Testis (tissue), 3 donors: ENCODE data around the gene ABCF2. TPM values are rescaled to one million over a fixed set of nuclear protein-coding genes. Genes with fewer than 3 reads are reported as not detected.
A peak's percentile ranks its signal among the peaks of the same experiment; 100 is the strongest.

Source experiments
- DNase-seq: peaks from one replicate; pipeline ENCODE4 v3.0.0-alpha.2; 2019
- H3K27ac ChIP-seq, 2 donors: fragments of 200-600 bp; sonication (generic); one replicate each; pipeline ENCODE4 v1.5.1; 2019
- H3K27me3 ChIP-seq: fragments of 200-600 bp; sonication (generic); one replicate; pipeline ENCODE4 v1.5.1; 2019
- H3K36me3 ChIP-seq: fragments of 200-600 bp; sonication (generic); one replicate; pipeline ENCODE4 v1.5.1; 2017; ENCODE audit warnings: low read depth; ENCODE audit errors: missing control alignments
- H3K4me1 ChIP-seq: fragments of 200-600 bp; sonication (generic); one replicate; pipeline ENCODE4 v1.5.1; 2019
- H3K4me3 ChIP-seq, 2 donors: fragments of 200-600 bp; sonication (generic); one replicate each; pipeline ENCODE4 v1.5.1; 2017 to 2019
- H3K9me3 ChIP-seq: fragments of 200-600 bp; sonication (generic); one replicate; pipeline ENCODE4 v1.5.1; 2017
- POLR2A ChIP-seq: fragments of 450-650 bp; IDR thresholded peaks from one replicate; pipeline ENCODE4 v1.6.1; 2017; ENCODE audit warnings: antibody characterized with exemption, mild to moderate bottlenecking, moderate library complexity
- WGBS, 2 donors: methylation state at CpG; one replicate each; pipeline ENCODE4 v1.1.5; 2018; 5-methylcytosine and 5-hydroxymethylcytosine counted together
- intact Hi-C: fragments of 100-400 bp; cut with DNase I; formaldehyde crosslinking; loops from one replicate; pipeline ENCODE4 v1.15.1; 2023; ENCODE audit warnings: low total_unique reads
- polyA plus RNA-seq: library from polyadenylated mRNA; stranded (reverse); fragments of 350-450 nt; fragmentation: Illumina TruSeq; extraction: RNeasy Lipid Tissue Mini Kit (QIAGEN cat#74804); gene quantifications from one replicate; pipeline ENCODE4 v1.2.3, GENCODE V29; 2014; ENCODE audit warnings: low read depth, low replicate concordance; ENCODE audit not compliant: insufficient read depth
- total RNA-seq, 2 donors: library from RNA; depleted of rRNA; stranded (reverse); fragments of >200 nt; gene quantifications; one replicate each; pipeline ENCODE4 v1.2.3, GENCODE V29; 2016
- TF ChIP-seq, protein P1 (sequence below), 3 experiments: fragments of 450-650 bp in 2 of 3; fragments of 200-600 bp in 1 of 3; sonication (generic) in 1 of 3; IDR thresholded peaks; one replicate each; pipeline ENCODE4 v1.5.1; 2016 to 2019; ENCODE audit warnings: antibody characterized with exemption in 3 of 3, mild to moderate bottlenecking in 2 of 3, moderate library complexity in 1 of 3

Gene ABCF2
- total and polyA plus RNA-seq, 3 donors from 2014 or later = 44.4 to 54.3 (median 49.4) TPM

DNA sequence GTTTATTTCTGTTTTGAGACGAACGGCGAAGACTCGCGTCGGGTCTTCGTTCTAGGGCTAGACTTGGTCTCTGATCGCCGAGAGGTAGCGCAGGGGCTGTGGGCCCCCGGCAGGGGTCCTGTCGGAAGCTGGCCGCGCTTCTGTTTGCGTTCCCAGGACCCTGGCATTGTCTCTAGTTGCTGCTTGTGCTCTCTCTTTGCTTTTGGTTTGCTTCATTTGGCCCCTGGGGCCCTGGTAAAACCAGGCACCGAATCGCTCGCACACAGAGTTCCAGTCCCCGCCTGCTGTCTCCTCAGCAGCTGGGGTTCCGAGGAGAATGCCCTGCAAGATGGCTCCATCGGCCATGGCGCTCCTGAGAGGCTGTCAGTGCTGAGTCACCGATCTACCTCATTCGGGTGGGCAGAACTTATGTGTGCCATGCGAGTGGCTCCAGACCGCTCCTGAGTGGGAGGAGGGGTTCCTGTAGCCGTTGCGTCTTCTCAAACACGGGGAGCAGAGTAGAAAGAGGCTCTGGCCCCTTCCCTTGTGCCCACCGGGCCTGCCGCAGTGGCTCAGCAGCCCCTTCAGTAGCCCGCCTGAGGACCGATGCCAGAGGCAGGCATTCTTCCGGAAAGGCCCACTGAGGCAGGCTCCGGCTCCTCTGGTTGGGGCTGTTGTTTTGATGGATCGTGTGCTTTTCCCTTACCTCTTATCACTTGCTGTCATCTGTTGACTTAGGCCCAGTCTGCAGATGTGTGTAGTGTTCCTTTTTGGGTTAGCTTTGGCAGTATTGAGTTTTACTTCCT, 6.1 kb upstream of the ABCF2 start:
- Histone ChIP-seq H3K27ac (peak overlapping the region; percentile 53 to 78), H3K9me3 (no peaks in the 10 kb centered on the region), H3K36me3 (no peaks in the 10 kb centered on the region), H3K4me1 (peaks cover 15% of the 10 kb centered on the region), H3K4me3 (peak overlapping the region; percentile 70 to 99), H3K27me3 (no peaks in the 10 kb centered on the region)
- TF ChIP-seq POLR2A = no peak
- TF ChIP-seq, protein P1, sequence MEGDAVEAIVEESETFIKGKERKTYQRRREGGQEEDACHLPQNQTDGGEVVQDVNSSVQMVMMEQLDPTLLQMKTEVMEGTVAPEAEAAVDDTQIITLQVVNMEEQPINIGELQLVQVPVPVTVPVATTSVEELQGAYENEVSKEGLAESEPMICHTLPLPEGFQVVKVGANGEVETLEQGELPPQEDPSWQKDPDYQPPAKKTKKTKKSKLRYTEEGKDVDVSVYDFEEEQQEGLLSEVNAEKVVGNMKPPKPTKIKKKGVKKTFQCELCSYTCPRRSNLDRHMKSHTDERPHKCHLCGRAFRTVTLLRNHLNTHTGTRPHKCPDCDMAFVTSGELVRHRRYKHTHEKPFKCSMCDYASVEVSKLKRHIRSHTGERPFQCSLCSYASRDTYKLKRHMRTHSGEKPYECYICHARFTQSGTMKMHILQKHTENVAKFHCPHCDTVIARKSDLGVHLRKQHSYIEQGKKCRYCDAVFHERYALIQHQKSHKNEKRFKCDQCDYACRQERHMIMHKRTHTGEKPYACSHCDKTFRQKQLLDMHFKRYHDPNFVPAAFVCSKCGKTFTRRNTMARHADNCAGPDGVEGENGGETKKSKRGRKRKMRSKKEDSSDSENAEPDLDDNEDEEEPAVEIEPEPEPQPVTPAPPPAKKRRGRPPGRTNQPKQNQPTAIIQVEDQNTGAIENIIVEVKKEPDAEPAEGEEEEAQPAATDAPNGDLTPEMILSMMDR (IDR thresholded peaks at IDR 0.05) = no peak
- WGBS, 2 donors = 8 to 14% methylated on average over 16 to 36 of the region's 36 CpGs
- peak; percentile 70 for DNase-seq
- intact Hi-C loops = no loop called here

DNA sequence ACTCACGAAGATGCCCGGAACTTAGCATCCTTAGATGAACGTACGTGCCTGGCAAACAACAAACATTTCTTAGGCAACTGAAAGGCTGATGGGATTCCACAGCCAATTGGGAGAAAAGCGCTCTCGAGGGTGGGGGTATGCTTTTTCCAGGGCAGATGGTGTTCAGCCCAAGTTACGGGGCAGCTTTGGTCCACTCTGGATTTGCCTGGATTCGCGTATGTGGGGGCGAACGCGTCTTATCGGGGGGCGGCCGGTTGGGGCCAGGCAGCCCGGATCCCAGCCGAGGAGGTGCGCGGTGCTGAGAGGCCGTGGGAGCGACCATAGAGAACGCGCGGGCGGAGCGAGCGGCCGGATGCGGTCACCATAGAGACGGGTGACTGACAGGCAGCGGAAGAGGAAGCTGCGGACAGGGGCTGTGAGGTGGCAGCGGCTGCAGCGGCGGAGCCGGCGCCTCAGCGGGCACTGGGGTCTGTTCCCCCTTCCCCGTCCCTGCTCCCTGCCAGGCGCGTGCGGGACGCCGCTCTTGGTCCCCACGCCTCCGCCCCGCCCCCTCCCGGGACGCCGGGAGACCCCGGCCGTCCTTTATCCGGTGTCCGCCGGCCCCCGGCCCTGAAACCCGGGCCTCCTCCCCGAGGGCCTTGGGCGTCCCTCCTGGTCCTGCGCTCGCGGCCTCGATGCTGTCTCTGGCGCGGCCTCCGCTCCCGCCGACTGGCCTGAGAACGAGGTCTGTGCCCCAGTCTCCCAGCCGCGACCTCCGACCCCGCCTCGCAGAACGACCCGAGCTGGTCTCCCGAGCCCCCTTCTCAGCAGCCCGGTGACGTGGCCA, 5.3 kb upstream of the ABCF2 start, which contains the start of gene CHPF2:
CHPF2 (plus strand) TSS at position 393 of the 826 bp plus-strand sequence. CDS start 1,529 bp downstream, outside the sequence.
- peaks cover 15% of the 10 kb centered on the region for H3K4me1 ChIP-seq
- DNase-seq = peak; percentile 97
- intact Hi-C loops = no loop called here
- no peaks in the 10 kb centered on the region for H3K27me3 ChIP-seq
- no peaks in the 10 kb centered on the region for H3K36me3 ChIP-seq
- peak within 1 kb of the TSS; percentile 53 to 78 for H3K27ac ChIP-seq
- peak within 1 kb of the TSS; percentile 70 to 99 for H3K4me3 ChIP-seq
- TF ChIP-seq POLR2A = no peak
- TF ChIP-seq, protein P1 (IDR thresholded peaks at IDR 0.05) = no peak
- 0 to 1% methylated on average over 30 to 66 of the region's 79 CpGs for WGBS, 2 donors
- no peaks in the 10 kb centered on the region for H3K9me3 ChIP-seq

DNA sequence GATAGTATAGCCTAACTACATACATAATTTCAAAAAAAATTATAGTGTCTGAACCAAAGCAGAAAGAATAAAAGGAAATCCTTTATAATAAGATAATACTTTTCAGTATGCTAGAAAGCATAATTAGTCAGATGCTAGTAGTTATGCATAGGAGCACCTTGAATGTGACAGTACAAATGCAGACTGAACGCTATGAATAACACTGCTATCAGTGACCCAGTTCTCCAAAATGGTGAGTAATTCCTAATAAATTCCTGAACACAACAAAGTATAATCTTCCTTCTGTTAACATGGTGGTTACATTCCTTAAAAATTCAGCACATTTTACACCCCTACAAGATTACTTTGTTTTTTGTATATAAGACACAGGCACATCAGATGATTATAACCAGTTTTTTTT, 4.1 kb upstream of the ABCF2 start:
- WGBS, 2 donors = 37 to 49% methylated on average over 1 of the region's 1 CpG
- H3K27me3 ChIP-seq = no peaks in the 10 kb centered on the region
- no peak for DNase-seq
- H3K36me3 ChIP-seq = no peaks in the 10 kb centered on the region
- H3K9me3 ChIP-seq = no peaks in the 10 kb centered on the region
- intact Hi-C loops = no loop called here
- no peak overlapping the region for H3K4me3 ChIP-seq
- H3K4me1 ChIP-seq = peaks cover 17% of the 10 kb centered on the region
- no peak overlapping the region for H3K27ac ChIP-seq
- TF ChIP-seq POLR2A = no peak
- TF ChIP-seq, protein P1 (IDR thresholded peaks at IDR 0.05) = no peak

DNA sequence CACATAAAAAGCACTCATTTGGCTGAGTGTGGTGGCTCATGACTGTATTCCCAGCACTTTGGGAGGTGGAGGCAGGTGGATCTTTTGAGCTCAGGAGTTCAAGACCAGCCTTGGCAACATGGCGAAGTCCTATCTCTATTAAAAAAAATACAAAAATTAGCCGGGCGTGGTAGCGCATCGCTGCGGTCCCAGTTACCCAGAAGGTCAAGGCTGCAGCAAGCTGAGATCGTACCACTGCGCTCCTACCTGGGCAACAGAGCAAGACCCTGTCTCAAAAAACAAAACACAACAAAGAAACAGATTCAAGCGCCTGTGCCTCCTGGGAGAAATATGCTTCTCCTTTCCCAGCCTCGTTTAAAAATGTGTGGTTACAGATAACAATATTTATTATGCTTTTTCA, 2.2 kb upstream of the ABCF2 start:
- DNase-seq = no peak
- Histone ChIP-seq H3K36me3 (no peaks in the 10 kb centered on the region), H3K27ac (no peak overlapping the region), H3K4me1 (peaks cover 25% of the 10 kb centered on the region), H3K9me3 (no peaks in the 10 kb centered on the region), H3K4me3 (no peak overlapping the region), H3K27me3 (no peaks in the 10 kb centered on the region)
- WGBS, 2 donors = 85 to 87% methylated on average over 10 of the region's 10 CpGs
- intact Hi-C loops = no loop called here
- no peak for TF ChIP-seq POLR2A
- TF ChIP-seq, protein P1 (IDR thresholded peaks at IDR 0.05) = no peak
